CD4-positive, alpha-beta T cell treated with Interleukin-6 for 4 hours (primary cell): ENCODE measurements around the gene PTPN2.
"Not testable (repeated sequence)": the region's sequence is repeated elsewhere in the genome, so short reads cannot be mapped to it uniquely, and the experiment has no call there.

ENCODE experiments used
- DNase-seq: peaks from one replicate; pipeline ENCODE4 v3.0.0-alpha.2; 2020; ENCODE audit warnings: mixed read lengths

The PTPN2 gene

GRCh38 chr18:12883684-12884405, at the start of gene PTPN2:
PTPN2 (minus strand) TSS chr18:12884237; CDS start chr18:12884141, 96 bp downstream.
- DNase-seq, result peak; percentile 95

DNA sequence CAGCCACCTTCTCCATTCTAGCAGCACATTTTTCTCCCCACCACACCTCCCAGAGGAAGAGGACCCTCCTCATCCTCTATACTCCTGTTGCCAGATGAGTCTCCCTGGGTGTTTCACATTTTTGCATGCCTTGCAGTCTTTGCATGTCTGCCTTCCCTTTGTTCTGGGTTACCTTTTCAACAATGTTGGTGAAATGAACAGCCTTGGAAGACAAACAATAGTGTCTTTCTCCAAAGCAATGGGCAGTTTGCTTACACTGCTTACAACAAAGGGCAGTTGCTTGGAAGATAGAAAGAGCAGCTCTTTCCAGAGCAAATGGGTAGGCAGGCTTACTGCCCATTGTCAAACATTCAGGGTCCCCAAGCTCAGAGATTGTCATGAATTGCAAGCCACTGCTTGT, 49.3 kb upstream of the PTPN2 start:
- no peak for DNase-seq

DNA sequence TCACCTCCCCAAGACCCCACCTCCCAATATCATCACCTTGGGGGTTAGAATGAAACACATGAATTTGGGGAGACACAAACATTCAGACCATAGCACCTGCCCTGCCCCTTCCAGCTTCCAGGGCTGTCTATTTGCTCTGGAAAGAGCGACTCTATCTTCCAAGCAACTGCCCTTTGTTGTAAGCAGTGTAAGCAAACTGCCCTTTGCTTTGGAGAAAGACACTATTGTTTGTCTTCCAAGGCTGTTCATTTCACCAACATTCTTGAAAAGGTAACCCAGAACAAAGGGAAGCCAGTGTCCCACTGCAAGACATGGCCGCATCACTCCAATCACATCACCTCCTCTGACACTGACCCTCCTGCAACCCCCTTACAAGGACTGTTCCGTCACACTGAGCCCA, 46.9 kb upstream of the PTPN2 start:
- no peak for DNase-seq

DNA sequence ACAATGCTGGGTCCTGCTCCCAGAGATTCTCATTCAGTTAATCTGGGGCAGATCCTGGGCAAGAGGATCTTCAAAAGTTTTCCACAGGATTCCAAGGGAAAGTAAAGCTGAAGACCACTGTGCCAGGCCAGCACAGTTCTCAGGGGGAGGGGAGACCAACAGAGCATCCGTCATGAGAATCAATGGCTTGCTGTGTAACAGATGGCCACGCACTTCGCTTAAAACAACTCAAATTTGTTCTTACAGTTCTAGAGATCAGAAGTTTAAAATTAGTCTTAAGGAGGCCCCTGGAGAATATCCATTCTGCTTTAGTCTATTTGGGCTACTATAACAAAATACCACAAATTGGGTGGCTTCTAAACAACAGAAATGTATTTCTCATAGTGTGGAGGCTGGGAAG, 46.3 kb upstream of the PTPN2 start:
- no peak for DNase-seq

- DNase-seq, result no peak
These were observed 45.5 kb upstream of the PTPN2 start for GRCh38 chr18:12929477-12930083.

- DNase-seq, result no peak
These were observed 44.6 kb upstream of the PTPN2 start for GRCh38 chr18:12928641-12929040.

- DNase-seq, result no peak
These were observed 44.2 kb upstream of the PTPN2 start for GRCh38 chr18:12928206-12928605.

- no peak for DNase-seq
These were observed 40.6 kb upstream of the PTPN2 start for GRCh38 chr18:12924616-12925015.

DNA sequence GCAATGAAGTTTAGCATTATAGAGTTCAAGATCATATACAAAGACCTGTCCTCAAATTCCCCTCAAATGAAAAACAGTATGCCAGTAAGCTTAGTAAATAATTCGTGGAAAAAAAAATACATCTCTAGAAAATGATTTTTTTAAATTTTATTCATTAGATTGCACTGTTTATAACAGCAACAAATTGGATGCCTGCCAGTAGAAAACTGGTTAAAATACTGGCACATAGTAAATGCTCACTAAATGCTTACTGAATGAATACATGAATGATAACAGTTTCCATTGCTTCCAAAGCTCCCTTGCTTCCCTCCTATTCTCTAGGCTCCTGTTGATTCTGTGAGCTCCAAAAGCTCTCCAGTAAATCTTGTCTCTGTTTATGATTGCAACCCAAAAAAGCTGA, 38.2 kb upstream of the PTPN2 start:
- no peak for DNase-seq

- DNase-seq, result no peak
These were observed 37.1 kb upstream of the PTPN2 start for GRCh38 chr18:12921178-12921577.

- no peak for DNase-seq
These were observed 28.1 kb upstream of the PTPN2 start for GRCh38 chr18:12911929-12912703.

GRCh38 chr18:12911025-12911928, 27.2 kb upstream of the PTPN2 start:
- DNase-seq, result peak; percentile 66

- DNase-seq, result no peak
These were observed 24.7 kb upstream of the PTPN2 start for GRCh38 chr18:12908706-12909105.

DNA sequence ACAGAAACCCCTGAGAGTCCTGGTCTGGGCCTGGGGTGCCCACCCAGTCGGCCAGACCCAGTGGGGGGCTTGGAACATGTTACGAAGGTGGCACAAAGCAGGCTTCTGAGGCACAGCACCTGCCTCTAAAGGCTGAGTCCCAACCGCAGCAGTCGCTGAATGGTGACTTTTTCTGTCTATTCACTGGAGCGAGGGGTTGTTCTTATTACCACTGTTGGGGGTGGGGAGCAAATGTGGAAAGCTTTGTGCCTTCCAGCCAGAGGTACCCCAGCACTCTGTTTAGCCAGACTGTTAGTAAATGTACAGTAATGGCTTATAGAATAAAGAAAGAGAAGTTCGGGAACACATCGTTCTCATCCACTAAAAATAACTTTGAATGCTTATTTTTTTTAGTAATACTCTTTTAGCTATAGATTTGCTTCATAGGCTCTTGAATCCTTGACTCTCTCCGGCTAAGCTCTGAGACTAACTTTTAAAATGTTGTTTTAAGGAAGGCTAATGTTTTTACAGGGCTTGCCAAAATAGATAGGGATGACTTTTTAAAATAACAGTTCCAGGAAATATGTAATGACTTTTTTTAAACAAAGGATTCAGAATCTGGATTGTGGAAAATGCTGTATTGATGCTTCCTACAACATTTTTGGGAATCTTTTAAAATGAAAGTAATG, 23.4 kb upstream of the PTPN2 start:
- DNase-seq, result no peak

- no peak for DNase-seq
These were observed 22.7 kb upstream of the PTPN2 start for GRCh38 chr18:12906773-12907172.

DNA sequence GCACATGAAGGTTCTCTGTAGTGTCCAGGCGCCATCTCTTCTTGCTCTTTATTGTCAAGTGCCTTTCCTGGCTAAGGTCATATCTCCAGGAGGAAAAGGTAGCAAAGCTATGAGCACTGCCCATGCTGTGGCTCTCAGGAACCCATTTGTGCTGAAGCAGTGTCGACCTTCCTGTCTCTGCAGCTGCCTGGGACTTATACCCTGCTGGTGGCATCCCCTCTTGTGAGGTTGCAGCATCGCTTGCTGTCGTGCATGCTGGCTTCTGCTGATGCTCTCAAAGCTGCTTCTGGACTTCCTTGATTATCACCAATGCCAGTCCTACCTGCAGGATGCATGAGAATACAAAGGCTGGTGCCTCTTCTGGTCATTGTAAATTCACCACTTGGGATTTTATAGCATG, 22.1 kb upstream of the PTPN2 start:
- no peak for DNase-seq

- peak; percentile 24 for DNase-seq
These were observed 20.0 kb upstream of the PTPN2 start for GRCh38 chr18:12904012-12904516.

- DNase-seq, result not testable (repeated sequence)
These were observed 17.2 kb upstream of the PTPN2 start for GRCh38 chr18:12901208-12901607.

DNA sequence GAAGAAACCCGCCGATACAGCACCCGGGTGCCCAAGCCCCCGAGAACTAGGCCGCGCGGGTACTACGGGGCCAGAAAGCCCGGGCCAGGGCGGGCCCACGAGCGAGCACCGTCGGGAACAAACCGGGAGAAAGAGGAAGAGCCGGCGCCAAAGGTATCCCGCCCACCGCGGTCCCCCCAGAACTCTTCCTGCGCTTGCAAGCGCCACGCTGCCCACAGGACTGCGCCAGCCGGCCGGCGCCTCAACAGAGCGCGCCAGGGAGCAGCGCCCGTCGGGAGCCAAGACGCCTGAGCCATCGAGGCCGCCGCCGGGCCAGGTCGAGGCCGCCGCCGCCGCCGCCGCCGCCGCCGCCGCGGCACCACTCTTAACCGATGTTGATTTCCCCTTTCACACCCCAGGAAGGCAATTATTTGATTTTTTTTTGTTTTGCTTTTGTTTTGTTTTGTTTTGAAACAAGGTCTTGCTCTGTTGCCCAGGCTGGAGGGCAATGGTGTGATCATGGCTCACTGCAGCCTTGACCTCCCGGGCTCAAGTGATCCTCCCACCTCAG, 12.8 kb upstream of the PTPN2 start:
- not testable (repeated sequence) for DNase-seq

GRCh38 chr18:12895626-12896025, 11.6 kb upstream of the PTPN2 start:
- DNase-seq, result no peak

DNA sequence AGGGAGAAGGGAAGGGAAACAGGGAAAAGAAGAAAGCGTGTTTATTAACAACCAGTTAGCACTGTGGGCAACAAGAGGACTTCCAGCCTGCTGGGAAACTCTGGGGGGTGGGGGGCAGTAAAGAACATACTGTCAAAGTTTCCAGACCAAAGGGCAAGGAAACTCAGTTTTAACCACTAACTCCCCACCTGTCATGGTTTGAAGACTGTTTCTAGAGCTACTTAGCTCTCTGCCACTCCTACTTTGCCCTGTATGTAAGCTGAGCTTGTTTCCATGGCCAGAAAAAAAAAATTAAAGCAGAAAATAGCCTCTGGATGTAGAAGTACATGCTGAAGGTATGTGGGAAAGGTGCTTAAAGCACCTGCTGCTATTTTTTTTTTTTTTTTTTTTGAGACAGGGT, 11.0 kb upstream of the PTPN2 start:
- no peak for DNase-seq

DNA sequence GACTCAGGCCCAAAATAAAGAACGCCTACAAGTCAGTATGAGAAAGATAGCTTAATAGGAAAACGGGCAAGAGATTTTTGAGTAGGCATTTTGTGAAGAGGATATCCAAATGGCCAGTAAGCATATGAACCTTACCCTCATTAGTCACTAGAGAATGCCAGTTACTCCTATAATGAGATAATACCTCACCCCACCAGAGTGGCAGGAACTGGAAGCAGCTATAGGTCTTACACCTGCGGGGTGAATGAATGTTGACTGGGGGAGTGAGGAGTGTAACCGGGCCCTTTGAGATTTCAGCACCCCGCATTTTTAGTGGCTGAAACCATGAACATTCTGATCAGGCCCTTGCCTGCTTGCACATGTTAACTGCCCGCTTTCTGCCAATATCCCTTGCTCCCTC, 7.5 kb upstream of the PTPN2 start:
- DNase-seq, result no peak
